GM21723 (cell line): ENCODE measurements around the gene PEAK3.

Experiments used
- ATAC-seq: cut with Tn5 transposase; IDR thresholded peaks from one replicate; pipeline ENCODE4 v1.9.1; 2021; ENCODE audit warnings: mild to moderate bottlenecking, moderate library complexity; ENCODE audit not compliant: unreplicated experiment

Gene PEAK3, protein sequence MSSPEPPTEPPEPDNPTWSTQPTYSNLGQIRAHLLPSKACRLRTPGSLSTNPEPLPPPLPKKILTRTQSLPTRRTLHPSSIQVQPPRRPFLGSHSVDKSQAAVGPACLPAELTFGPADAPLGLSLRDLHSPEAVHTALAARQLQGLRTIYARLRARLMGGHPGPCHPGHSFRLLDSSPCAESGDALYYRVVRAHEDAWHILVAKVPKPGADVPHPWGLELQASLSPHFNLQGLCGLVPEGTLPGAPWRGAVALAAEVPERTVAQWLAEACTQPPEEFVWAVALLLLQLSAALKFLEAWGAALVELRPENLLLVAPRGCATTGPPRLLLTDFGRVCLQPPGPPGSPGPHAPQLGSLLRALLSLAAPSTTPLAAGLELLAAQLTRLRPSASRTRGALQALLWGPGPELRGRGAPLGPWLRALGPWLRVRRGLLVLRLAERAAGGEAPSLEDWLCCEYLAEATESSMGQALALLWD

GRCh38 chr19:2282062-2282861, at the start of gene PEAK3:
TSS of gene PEAK3 (minus strand) at chr19:2282175. CDS start at chr19:2280931, 1,244 bp downstream.
- ATAC-seq, result no peak

GRCh38 chr19:2330632-2331284, 48.8 kb upstream of the PEAK3 start:
- no peak for ATAC-seq

DNA sequence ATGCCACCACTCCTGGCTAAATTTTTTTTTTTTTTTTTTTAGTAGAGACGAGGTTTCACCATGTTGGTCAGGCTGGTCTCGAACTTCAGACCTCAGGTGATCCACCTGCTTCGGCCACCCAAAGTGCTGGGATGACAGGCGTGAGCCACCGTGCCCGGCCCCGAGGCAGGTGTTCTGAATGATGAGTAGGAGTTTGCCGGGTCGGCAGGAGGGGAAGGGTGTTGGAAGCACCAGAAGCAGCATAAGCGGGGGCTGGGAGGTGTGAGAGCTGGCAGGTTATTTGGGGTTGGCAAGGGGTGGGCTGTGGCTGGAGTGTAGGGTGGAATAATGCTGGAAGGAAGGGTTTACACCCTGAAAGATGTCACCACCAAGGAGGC, 48.3 kb upstream of the PEAK3 start:
- no peak for ATAC-seq

DNA sequence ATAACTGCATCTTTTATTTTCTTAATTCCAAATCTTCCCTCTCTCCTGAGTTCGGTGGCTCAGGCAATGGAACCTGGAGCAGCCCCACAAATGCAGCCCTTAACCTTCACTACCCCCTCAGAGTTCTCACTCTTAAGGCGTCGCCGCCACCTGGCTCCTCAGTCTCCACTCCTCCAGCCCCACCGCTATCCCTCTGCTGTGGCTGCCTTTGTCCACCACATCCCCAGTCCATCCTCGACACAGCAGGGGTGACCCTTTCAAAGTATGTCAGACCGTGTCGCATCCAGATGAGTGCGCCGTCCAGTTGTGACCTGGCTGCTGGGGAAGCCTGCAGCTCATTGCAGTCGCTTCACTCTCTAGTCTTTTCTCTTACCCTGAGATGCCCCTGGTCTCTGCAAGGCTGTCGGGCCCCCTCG, 47.5 kb upstream of the PEAK3 start:
- ATAC-seq, result no peak

GRCh38 chr19:2329149-2329478, 47.1 kb upstream of the PEAK3 start:
- ATAC-seq, result no peak

DNA sequence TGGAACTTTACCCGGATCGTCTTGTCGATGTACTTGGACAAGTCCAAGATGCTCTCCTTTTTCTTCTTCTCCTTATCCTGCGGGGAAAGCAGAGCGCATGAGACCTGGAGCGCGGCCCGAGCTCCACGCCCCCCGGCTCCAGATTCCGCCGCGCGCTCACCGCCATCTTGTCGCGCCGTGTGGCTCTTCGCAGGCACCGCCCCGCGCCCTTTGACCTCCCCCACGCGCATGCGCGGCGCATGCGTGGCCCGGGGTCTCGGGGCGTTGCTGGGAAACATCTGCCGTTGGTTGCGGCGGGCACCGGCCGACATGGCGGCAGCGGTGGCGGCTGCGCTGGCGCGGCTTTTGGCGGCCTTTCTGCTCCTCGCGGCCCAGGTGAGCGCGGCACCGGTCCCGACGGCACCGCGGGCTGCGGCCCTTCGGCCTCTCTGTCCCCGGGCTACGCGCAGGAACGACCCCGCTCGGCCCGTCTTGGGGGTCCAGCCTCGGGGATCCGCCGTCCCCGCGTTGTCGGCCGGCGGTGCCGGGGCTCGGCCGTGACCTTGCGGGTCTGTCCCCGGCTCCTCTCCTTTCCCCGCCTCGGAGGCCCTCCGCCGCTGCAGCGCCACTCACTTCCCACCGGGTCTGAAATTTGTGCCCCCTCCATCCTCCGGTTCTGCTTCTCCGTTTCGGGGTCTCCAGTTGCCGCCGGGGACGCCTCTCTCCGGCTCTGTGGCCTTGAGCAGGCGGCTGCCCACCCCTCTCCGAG, 46.6 kb upstream of the PEAK3 start, which contains the start of the genes LSM7 and SPPL2B:
TSS of gene LSM7 (minus strand) at position 186 of the 748 bp plus-strand sequence. CDS start at position 166, 20 bp downstream.
TSS of gene SPPL2B (plus strand) at position 284 of the 748 bp plus-strand sequence. CDS start at position 310, 26 bp downstream.
- ATAC-seq, result peak; percentile 47

- ATAC-seq, result no peak
Observed at GRCh38 chr19:2327773-2328400, 45.9 kb upstream of the PEAK3 start.

DNA sequence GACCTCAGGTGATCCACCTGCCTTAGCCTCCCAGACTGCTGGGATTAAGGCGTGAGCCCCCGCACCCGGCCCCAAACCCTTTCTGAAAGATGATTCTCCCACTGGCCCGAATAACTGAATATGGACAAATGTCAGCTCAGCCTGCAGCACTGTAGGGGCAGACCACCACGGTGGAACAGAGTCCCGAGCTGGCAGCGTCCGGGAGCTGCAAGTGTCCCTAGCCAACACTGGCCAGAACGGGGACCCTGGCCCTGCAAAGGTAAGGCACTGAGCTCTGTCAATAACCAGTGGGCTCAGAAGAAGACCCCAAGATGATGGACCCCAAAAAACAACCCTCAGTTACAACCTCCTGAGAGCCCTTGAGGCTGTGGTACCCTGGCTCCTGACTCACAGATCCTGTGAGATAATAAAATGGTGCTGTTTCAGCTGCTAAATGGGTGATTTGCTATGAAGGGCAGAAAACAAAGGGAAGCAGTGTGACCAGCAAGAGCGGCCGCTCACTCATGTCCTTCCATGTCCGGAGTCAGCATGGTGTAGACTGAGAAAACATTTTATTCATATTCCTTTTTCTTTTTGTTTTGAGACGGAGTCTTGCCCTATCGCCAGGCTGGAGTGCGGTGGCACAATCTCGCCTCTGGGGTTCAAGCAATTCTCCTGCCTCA, 44.9 kb upstream of the PEAK3 start:
- no peak for ATAC-seq

GRCh38 chr19:2325281-2326046, 43.5 kb upstream of the PEAK3 start:
- no peak for ATAC-seq

GRCh38 chr19:2324220-2324948, 42.4 kb upstream of the PEAK3 start:
- no peak for ATAC-seq

GRCh38 chr19:2323707-2324106, 41.7 kb upstream of the PEAK3 start:
- no peak for ATAC-seq

DNA sequence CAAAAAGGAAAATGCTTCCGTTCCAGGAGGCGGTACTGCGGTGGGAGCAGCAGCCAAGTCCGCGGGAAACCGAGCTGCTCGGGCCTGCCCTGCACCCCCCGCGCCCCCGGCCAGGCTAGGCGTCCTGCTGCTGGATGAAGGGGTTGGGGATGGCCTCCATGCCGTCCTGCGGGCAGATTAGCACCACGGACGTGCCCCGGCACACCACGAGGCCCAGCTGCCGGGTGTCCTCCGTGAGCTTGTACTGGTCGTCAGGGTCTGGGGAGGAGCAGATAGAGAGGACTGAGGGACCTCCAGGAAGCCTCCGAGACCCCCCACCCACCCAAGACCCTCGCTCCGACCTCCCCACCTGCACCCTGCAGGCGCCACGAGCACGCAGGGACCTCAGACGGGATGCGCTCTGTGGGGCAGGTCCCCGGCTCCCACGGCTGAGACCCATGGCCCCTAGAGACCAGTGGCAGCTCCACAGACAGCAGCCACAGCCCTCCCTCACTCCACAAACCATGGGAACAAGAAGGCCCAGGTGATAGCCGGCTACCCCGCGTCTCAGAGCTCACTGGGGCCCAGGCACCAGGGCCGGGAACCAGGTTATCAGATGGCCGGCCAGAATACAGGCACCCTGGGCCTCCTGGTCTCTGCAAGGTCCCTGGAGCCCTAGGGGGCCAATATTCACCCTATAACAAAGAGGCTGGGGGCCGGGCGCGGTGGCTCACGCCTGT, 39.7 kb upstream of the PEAK3 start:
- ATAC-seq, result no peak

DNA sequence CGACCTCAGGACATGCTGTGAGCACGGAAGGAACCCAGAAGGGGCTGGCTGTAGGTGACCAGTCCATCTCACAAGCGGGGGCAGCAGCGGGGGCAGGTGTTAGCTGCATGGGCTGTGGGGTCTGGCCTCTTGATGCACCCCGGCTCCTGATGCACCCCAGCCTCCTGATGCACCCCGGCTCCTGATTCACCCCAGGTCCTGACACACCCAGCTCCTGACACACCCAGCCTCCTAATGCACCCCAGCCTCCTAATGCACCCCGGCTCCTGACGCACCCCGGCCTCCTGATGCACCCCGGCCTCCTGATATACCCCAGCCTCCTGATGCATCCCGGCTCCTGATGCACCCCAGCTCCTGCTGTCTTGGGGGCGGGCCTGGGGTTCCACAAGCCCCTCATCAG, 39.0 kb upstream of the PEAK3 start:
- no peak for ATAC-seq

GRCh38 chr19:2320049-2320448, 38.1 kb upstream of the PEAK3 start:
- ATAC-seq, result no peak

GRCh38 chr19:2319551-2319950, 37.6 kb upstream of the PEAK3 start:
- no peak for ATAC-seq

- ATAC-seq, result no peak
Observed at GRCh38 chr19:2318923-2319322, 36.9 kb upstream of the PEAK3 start.

DNA sequence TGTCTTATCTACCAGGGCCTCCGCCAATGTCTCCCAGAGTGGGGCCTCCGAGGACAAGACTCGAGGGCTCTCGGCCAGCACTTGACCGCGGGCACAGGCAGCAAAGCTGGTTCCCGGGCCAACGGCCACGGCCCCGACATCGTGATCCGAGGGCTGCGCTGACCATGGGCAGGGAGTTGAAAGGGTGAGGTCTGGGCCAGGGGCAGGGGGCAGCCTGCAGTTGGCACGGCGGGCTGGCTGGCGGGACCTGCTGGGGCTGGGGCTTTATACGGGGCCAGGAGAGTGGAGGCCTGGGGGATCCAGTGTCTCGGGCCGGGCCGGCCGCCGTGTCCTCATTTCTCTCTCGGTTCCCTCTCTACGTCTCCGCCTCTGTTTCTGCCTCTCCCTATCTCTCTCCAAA, 35.8 kb upstream of the PEAK3 start:
- no peak for ATAC-seq

DNA sequence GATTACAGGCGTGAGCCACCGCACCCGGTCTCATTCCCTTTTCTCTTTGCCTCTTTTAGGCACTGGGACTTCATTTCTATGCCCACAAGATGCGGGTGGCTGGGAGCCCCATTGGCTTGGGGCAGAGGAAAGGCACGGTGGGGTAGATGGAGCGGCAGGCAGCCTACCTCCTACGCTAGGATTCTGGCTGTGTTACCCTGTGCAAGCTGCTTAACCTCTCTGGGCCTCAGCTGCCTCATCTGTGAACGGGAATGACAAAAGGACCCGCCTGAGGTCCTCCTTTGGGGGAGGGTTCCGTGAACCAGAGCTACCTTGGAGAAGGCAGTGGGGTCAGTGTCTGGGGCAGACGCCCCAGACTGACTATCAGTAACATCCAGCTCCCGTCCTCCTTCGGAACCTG, 35.3 kb upstream of the PEAK3 start:
- ATAC-seq, result no peak
